AG10803 (cell line): Measurements from ENCODE around the gene PARD3.

Experiments
- DNase-seq: peaks from one replicate; pipeline ENCODE4 v3.0.0; 2010; ENCODE audit warnings: low read depth
- H3K4me3 ChIP-seq: 2 replicates; pipeline ENCODE4 v1.5.1; 2011; ENCODE audit warnings: mild to moderate bottlenecking, low read length, control low read depth
- TF ChIP-seq, protein P1 (sequence below): conservative IDR thresholded peaks from 2 replicates; pipeline ENCODE4 v1.5.1; 2011; ENCODE audit warnings: mild to moderate bottlenecking, low read length, control low read depth, inconsistent platforms

Gene PARD3

GRCh38 chr10:34609287-34609940 is 205.7 kb downstream of the PARD3 start:
- H3K4me3 ChIP-seq: no peak overlapping the region
- TF ChIP-seq, protein P1, sequence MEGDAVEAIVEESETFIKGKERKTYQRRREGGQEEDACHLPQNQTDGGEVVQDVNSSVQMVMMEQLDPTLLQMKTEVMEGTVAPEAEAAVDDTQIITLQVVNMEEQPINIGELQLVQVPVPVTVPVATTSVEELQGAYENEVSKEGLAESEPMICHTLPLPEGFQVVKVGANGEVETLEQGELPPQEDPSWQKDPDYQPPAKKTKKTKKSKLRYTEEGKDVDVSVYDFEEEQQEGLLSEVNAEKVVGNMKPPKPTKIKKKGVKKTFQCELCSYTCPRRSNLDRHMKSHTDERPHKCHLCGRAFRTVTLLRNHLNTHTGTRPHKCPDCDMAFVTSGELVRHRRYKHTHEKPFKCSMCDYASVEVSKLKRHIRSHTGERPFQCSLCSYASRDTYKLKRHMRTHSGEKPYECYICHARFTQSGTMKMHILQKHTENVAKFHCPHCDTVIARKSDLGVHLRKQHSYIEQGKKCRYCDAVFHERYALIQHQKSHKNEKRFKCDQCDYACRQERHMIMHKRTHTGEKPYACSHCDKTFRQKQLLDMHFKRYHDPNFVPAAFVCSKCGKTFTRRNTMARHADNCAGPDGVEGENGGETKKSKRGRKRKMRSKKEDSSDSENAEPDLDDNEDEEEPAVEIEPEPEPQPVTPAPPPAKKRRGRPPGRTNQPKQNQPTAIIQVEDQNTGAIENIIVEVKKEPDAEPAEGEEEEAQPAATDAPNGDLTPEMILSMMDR: no peak
- no peak for DNase-seq

- no peak overlapping the region for H3K4me3 ChIP-seq
- TF ChIP-seq, protein P1: no peak
- DNase-seq: no peak
These were observed 207.2 kb downstream of the PARD3 start for GRCh38 chr10:34607894-34608293.

DNA sequence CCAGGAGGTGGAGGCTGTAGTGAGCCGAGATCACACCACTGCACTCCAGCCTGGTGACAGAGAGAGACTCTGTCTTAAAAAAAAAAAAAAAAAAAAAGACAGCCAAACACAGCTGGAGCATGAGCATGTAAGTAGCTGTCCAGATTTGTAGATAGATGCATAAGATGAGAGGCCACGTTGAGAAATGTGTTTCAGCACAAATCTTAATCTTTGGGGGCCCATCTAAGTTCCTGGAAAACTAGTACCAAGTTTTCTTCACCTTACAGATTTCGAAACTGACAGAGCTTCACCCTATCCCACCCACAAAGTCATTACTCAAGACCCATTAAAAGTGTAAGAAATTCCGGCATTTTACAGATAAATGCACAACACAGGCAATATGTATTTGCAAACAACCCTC is 208.2 kb downstream of the PARD3 start:
- DNase-seq: no peak
- H3K4me3 ChIP-seq: no peak overlapping the region
- TF ChIP-seq, protein P1: no peak

DNA sequence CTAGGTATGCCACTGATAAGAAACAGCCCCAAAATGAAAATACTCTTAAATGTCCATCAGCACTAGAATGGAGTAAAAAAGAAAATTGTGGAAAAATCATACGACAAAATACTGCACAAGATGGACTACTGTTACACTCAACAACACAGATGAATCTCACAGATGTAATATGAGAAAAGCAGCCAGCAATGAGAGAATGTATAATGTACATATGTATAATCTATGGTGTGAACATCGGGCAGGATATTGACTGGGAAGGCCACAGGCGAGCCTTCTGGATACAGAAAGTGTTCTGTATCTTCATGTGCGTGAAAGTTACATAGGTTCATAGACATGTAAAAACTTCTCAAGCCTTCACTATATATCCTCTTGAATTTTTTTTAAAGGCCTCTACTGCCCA is 212.6 kb downstream of the PARD3 start:
- TF ChIP-seq, protein P1: no peak
- DNase-seq: no peak
- H3K4me3 ChIP-seq: no peak overlapping the region

DNA sequence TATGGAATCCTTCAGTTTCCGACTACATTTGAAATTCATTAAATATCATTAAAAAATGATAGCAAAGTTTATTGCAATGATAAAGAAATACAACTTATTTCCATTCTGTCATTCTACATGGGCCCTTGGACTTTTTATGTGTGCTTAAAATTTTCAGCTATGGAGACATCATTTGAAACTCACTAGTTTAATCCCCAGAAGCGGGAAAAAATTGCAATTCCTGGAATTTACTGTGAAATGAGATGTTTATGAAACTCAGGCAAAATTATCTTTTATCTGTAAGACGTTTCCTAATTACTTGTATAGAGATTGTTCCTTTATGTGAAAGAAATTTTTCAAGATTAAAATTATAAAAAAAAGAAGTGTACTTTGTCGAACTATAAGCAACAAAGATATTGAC is 213.4 kb downstream of the PARD3 start:
- TF ChIP-seq, protein P1: no peak
- no peak overlapping the region for H3K4me3 ChIP-seq
- DNase-seq: no peak

DNA sequence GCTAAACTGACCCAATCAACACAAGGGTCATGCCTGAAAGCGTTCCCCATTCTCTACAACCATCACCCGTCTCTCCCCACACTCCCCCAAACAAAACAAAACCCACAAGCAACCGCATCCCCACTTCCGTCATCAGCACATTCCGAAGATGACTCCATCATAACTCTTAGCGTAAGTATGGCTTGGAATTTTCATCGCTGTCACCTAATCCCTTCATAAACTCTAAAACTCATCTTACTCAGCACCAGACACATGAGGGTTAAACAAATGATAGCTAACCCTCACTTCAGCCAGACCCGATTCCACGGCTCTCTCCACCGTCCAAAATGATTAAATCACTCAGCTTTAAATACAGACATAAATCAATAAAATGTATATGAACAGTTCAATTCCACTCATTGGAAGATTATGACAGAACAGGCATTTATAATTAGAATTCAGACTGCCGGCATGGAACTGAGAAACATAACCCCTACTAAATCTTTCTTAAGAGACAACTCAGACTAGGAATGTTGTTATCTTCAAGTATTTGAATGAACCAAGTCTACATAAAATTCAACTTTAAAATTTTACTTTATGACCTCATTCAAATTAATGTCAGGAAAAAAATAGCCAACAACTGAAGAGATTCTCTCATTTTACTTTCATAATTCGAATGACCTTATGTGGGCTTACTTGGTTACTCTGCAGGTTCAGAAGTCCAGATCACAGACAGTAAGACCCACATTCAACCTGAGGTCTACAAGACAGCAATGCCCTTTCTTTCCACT is 215.9 kb downstream of the PARD3 start:
- TF ChIP-seq, protein P1: no peak
- DNase-seq: no peak
- no peak overlapping the region for H3K4me3 ChIP-seq

DNA sequence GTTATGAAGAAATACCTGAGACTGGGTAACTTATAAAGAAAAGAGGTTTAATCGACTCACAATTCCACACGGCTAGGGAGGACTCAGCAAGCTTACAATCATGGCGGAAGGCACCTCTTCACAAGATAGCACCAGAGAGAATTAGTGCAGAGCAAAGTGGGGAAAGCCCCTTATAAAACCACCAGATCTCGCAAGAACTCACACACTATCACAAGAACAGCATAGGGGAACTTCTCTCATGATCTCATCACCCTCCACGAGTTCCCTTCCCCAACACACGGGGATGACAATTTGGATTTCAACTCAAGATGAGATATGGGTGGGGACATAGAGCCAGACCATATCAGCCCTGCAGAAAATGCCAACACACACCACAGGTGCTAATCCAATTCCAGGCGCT is 218.7 kb downstream of the PARD3 start:
- TF ChIP-seq, protein P1: no peak
- no peak for DNase-seq
- H3K4me3 ChIP-seq: no peak overlapping the region
